GM08714 (cell line): Measurements from ENCODE around the gene DUSP6.

Experiments
- H3K4me3 ChIP-seq: fragments of 200-500 bp; sonication (Bioruptor generic); 2 replicates; pipeline ENCODE4 v1.5.1; 2014; ENCODE audit warnings: mild to moderate bottlenecking, low read length, inconsistent platforms
- ZNF274 ChIP-seq: IDR thresholded peaks from 2 replicates; pipeline ENCODE4 v1.6.1; 2012; ENCODE audit warnings: mild to moderate bottlenecking, low read depth, low read length

DUSP6 gene

GRCh38 chr12:89352492-89353187, at the start of gene DUSP6:
TSS of gene DUSP6 (minus strand) at chr12:89352501. CDS start at chr12:89352039, 462 bp downstream.
- no peak for TF ChIP-seq ZNF274
- H3K4me3 ChIP-seq = peak within 1 kb of the TSS; percentile 58

- no peak overlapping the region for H3K4me3 ChIP-seq
- TF ChIP-seq ZNF274 = no peak
Measured at GRCh38 chr12:89401433-89402058, 49.2 kb upstream of the DUSP6 start.

GRCh38 chr12:89400415-89400814, 48.1 kb upstream of the DUSP6 start:
- no peak for TF ChIP-seq ZNF274
- no peak overlapping the region for H3K4me3 ChIP-seq

GRCh38 chr12:89395712-89396111, 43.4 kb upstream of the DUSP6 start:
- no peak for TF ChIP-seq ZNF274
- no peak overlapping the region for H3K4me3 ChIP-seq

- no peak for TF ChIP-seq ZNF274
Measured at GRCh38 chr12:89393551-89394121, 41.3 kb upstream of the DUSP6 start.

GRCh38 chr12:89392391-89392790, 40.1 kb upstream of the DUSP6 start:
- H3K4me3 ChIP-seq = no peak overlapping the region
- TF ChIP-seq ZNF274 = no peak

More at GRCh38 chr12:89393551-89394121, 41.3 kb upstream of the DUSP6 start:
- no peak overlapping the region for H3K4me3 ChIP-seq

- TF ChIP-seq ZNF274 = no peak
- no peak overlapping the region for H3K4me3 ChIP-seq
Measured at GRCh38 chr12:89391726-89392336, 39.5 kb upstream of the DUSP6 start.

GRCh38 chr12:89390802-89391673, 38.7 kb upstream of the DUSP6 start:
- H3K4me3 ChIP-seq = no peak overlapping the region
- no peak for TF ChIP-seq ZNF274

GRCh38 chr12:89389755-89390661, 37.7 kb upstream of the DUSP6 start:
- H3K4me3 ChIP-seq = no peak overlapping the region
- no peak for TF ChIP-seq ZNF274

GRCh38 chr12:89386138-89386537, 33.8 kb upstream of the DUSP6 start:
- no peak for TF ChIP-seq ZNF274
- no peak overlapping the region for H3K4me3 ChIP-seq

GRCh38 chr12:89384807-89385206, 32.5 kb upstream of the DUSP6 start:
- TF ChIP-seq ZNF274 = no peak

GRCh38 chr12:89384050-89384758, 31.9 kb upstream of the DUSP6 start:
- H3K4me3 ChIP-seq = no peak overlapping the region
- no peak for TF ChIP-seq ZNF274

More at GRCh38 chr12:89384807-89385206, 32.5 kb upstream of the DUSP6 start:
- H3K4me3 ChIP-seq = no peak overlapping the region
